ENCODE data around the gene CEP44. TPM values are rescaled to one million over a fixed set of nuclear protein-coding genes. Genes with fewer than 3 reads are reported as not detected.

CEP44 gene
- polyA plus RNA-seq, 1 donor from 2014 or later: 19.3 TPM

GRCh38 chr4:174241162-174241561 is 42.5 kb upstream of the CEP44 start:
- Histone ChIP-seq H4K20me1 (ENCODE audit: insufficient read depth) (no peaks in the 10 kb centered on the region), H3K79me2 (replicated peaks; ENCODE audit: insufficient read depth, low read length) (no peaks in the 10 kb centered on the region)
- TF ChIP-seq EP300 (conservative IDR thresholded peaks at IDR 0.05; ENCODE audit: poor library complexity, severe bottlenecking) (no peak), REST (IDR thresholded peaks at IDR 0.05; ENCODE audit: borderline replicate concordance) (no peak), POLR2AphosphoS5 (IDR thresholded peaks at IDR 0.05) (no peak), TAF1 (IDR thresholded peaks at IDR 0.05; ENCODE audit: low read depth) (no peak), EZH2 (IDR thresholded peaks at IDR 0.05; ENCODE audit: borderline replicate concordance, insufficient read depth, low read length, poor library complexity, severe bottlenecking) (no peak), SMC3 (conservative IDR thresholded peaks at IDR 0.05; ENCODE audit: poor library complexity) (no peak), CTCF (IDR thresholded peaks at IDR 0.05; ENCODE audit: poor library complexity, severe bottlenecking) (no peak), RAD21 (conservative IDR thresholded peaks at IDR 0.05) (no peak), MXI1 (conservative IDR thresholded peaks at IDR 0.05; ENCODE audit: poor library complexity, severe bottlenecking) (no peak)

GRCh38 chr4:174244441-174244840 is 39.3 kb upstream of the CEP44 start:
- H3K4me2 ChIP-seq (ENCODE audit: low read length): no peak overlapping the region
- H3K9me2 ChIP-seq (ENCODE audit: insufficient read depth, low read length): no peaks in the 10 kb centered on the region
- no peaks in the 10 kb centered on the region for H4K20me1 ChIP-seq (ENCODE audit: insufficient read depth)
- no peak for TF ChIP-seq POLR2AphosphoS5 (IDR thresholded peaks at IDR 0.05)
- no peak for TF ChIP-seq RAD21 (conservative IDR thresholded peaks at IDR 0.05)
- no peak for TF ChIP-seq EP300 (conservative IDR thresholded peaks at IDR 0.05; ENCODE audit: poor library complexity, severe bottlenecking)
- TF ChIP-seq EZH2 (IDR thresholded peaks at IDR 0.05; ENCODE audit: borderline replicate concordance, insufficient read depth, low read length, poor library complexity, severe bottlenecking): no peak
- no peak for TF ChIP-seq SMC3 (conservative IDR thresholded peaks at IDR 0.05; ENCODE audit: poor library complexity)
- no peak for TF ChIP-seq CTCF (IDR thresholded peaks at IDR 0.05; ENCODE audit: poor library complexity, severe bottlenecking)
- TF ChIP-seq REST (IDR thresholded peaks at IDR 0.05; ENCODE audit: borderline replicate concordance): no peak
- TF ChIP-seq TAF1 (IDR thresholded peaks at IDR 0.05; ENCODE audit: low read depth): no peak
- TF ChIP-seq MXI1 (conservative IDR thresholded peaks at IDR 0.05; ENCODE audit: poor library complexity, severe bottlenecking): no peak
- H3K9ac ChIP-seq (ENCODE audit: low read length): no peak overlapping the region
- H3K27me3 ChIP-seq (ENCODE audit: insufficient read depth, low read depth, low read length): no peaks in the 10 kb centered on the region
- no peak overlapping the region for H2AFZ ChIP-seq (ENCODE audit: low read depth, low read length)
- no peaks in the 10 kb centered on the region for H3K79me2 ChIP-seq (replicated peaks; ENCODE audit: insufficient read depth, low read length)
- H3K27ac ChIP-seq (ENCODE audit: low read length): no peak overlapping the region
- no peaks in the 10 kb centered on the region for H3F3A ChIP-seq (ENCODE audit: insufficient read depth, low read length, poor library complexity, severe bottlenecking)
- H3K36me3 ChIP-seq (ENCODE audit: insufficient read depth, low read length): peaks cover 4% of the 10 kb centered on the region
- H3K4me3 ChIP-seq (ENCODE audit: low read length): no peak overlapping the region
- no peaks in the 10 kb centered on the region for H3K9me3 ChIP-seq (ENCODE audit: low read length)

More at GRCh38 chr4:174241162-174241561, 42.5 kb upstream of the CEP44 start:
- Histone ChIP-seq H2AFZ (ENCODE audit: low read depth, low read length) (no peak overlapping the region), H3K9ac (ENCODE audit: low read length) (no peak overlapping the region), H3K4me2 (ENCODE audit: low read length) (no peak overlapping the region), H3K36me3 (ENCODE audit: insufficient read depth, low read length) (peaks cover 13% of the 10 kb centered on the region), H3K27me3 (ENCODE audit: insufficient read depth, low read depth, low read length) (no peaks in the 10 kb centered on the region), H3K9me3 (ENCODE audit: low read length) (no peaks in the 10 kb centered on the region), H3F3A (ENCODE audit: insufficient read depth, low read length, poor library complexity, severe bottlenecking) (no peaks in the 10 kb centered on the region), H3K4me3 (ENCODE audit: low read length) (no peak overlapping the region), H3K27ac (ENCODE audit: low read length) (no peak overlapping the region), H3K9me2 (ENCODE audit: insufficient read depth, low read length) (no peaks in the 10 kb centered on the region)

Measured in neural cell (in vitro differentiated cells).